GM21825 (cell line): ENCODE results near the gene ACOX3.

Experiments used
- ATAC-seq: cut with Tn5 transposase; IDR thresholded peaks from one replicate; pipeline ENCODE4 v1.9.1; 2021; ENCODE audit warnings: mild to moderate bottlenecking, moderate library complexity; ENCODE audit not compliant: unreplicated experiment

ACOX3 gene

GRCh38 chr4:8377103-8378075 is 63.1 kb downstream of the ACOX3 start:
- no peak for ATAC-seq

- no peak for ATAC-seq
Observed at GRCh38 chr4:8376361-8377102, 64.0 kb downstream of the ACOX3 start.

GRCh38 chr4:8374851-8375649 is 65.5 kb downstream of the ACOX3 start:
- no peak for ATAC-seq

GRCh38 chr4:8373973-8374545 is 66.5 kb downstream of the ACOX3 start:
- no peak for ATAC-seq

- ATAC-seq: no peak
Observed at GRCh38 chr4:8373270-8373972, 67.1 kb downstream of the ACOX3 start.

- ATAC-seq: no peak
Observed at GRCh38 chr4:8372506-8372905, 68.0 kb downstream of the ACOX3 start.

GRCh38 chr4:8371596-8371995 is 68.9 kb downstream of the ACOX3 start:
- no peak for ATAC-seq

- ATAC-seq: no peak
Observed at GRCh38 chr4:8370835-8371595, 69.5 kb downstream of the ACOX3 start.

- no peak for ATAC-seq
Observed at GRCh38 chr4:8370106-8370787, 70.3 kb downstream of the ACOX3 start.

GRCh38 chr4:8369426-8370105 is 71.0 kb downstream of the ACOX3 start:
- no peak for ATAC-seq

GRCh38 chr4:8368998-8369397 is 71.5 kb downstream of the ACOX3 start:
- ATAC-seq: no peak

- ATAC-seq: no peak
Observed at GRCh38 chr4:8368061-8368481, 72.5 kb downstream of the ACOX3 start.

GRCh38 chr4:8366601-8367000 is 73.9 kb downstream of the ACOX3 start:
- ATAC-seq: no peak

GRCh38 chr4:8365951-8366350 is 74.6 kb downstream of the ACOX3 start:
- ATAC-seq: no peak

- no peak for ATAC-seq
Observed at GRCh38 chr4:8365353-8365752, 75.2 kb downstream of the ACOX3 start.

GRCh38 chr4:8364848-8365350 is 75.6 kb downstream of the ACOX3 start:
- ATAC-seq: no peak

GRCh38 chr4:8364141-8364540 is 76.4 kb downstream of the ACOX3 start:
- no peak for ATAC-seq

GRCh38 chr4:8362483-8362882 is 78.0 kb downstream of the ACOX3 start:
- no peak for ATAC-seq
